Right atrium auricular region (tissue), 2 donors: ENCODE data around the gene CLEC16A. TPM values are rescaled to one million over a fixed set of nuclear protein-coding genes. Genes with fewer than 3 reads are reported as not detected.
A peak's percentile ranks its signal among the peaks of the same experiment; 100 is the strongest.

Experiments used
- DNase-seq: peaks from one replicate; pipeline ENCODE4 v3.0.0-alpha.2; 2019; ENCODE audit warnings: low spot score
- H3K27ac ChIP-seq, 2 donors: fragments of 200-600 bp; sonication (generic); 1 replicate in 1 of 2; 2 replicates in 1 of 2; pipeline ENCODE4 v1.5.1; 2016 to 2019
- H3K27me3 ChIP-seq, 2 donors: fragments of 200-600 bp; sonication (generic); one replicate each; pipeline versions ENCODE4 v1.5.1 to v1.6.0; 2017 to 2019
- H3K36me3 ChIP-seq: fragments of 200-600 bp; sonication (generic); one replicate; pipeline ENCODE4 v1.5.1; 2016
- H3K4me1 ChIP-seq, 2 donors: fragments of 200-600 bp; sonication (generic); one replicate each; pipeline versions ENCODE4 v1.5.1 to v1.6.0; 2017 to 2019
- H3K4me3 ChIP-seq, 2 donors: fragments of 200-600 bp; sonication (generic); 1 replicate in 1 of 2; 2 replicates in 1 of 2; pipeline ENCODE4 v1.5.1; 2017 to 2019; ENCODE audit warnings: mild to moderate bottlenecking in 1 of 2, moderate library complexity in 1 of 2
- H3K9me3 ChIP-seq, 2 donors: fragments of 200-600 bp; sonication (generic); one replicate each; pipeline ENCODE4 v1.5.1; 2019
- CTCF ChIP-seq, 2 donors: fragments of 200-600 bp; sonication (generic); IDR thresholded peaks; one replicate each; pipeline ENCODE4 v1.5.1; 2019; ENCODE audit warnings: antibody characterized with exemption in 2 of 2
- total RNA-seq, 2 donors: library from RNA; depleted of rRNA; stranded (reverse); fragments of >200 nt; gene quantifications; one replicate each; pipeline ENCODE4 v1.1.0, GENCODE V29; 2016

CLEC16A gene
- total RNA-seq, 2 donors from 2014 or later, result 24.1 to 49.0 TPM

GRCh38 chr16:11125936-11126335 lies 181.6 kb downstream of the CLEC16A start:
- Histone ChIP-seq H3K4me1 (peaks cover 0 to 34% of the 10 kb centered on the region in 2 donors), H3K9me3 (no peaks in the 10 kb centered on the region), H3K27me3 (no peaks in the 10 kb centered on the region), H3K27ac (no peak overlapping the region), H3K4me3 (no peak overlapping the region), H3K36me3 (peaks cover 39% of the 10 kb centered on the region)
- no peak for DNase-seq
- TF ChIP-seq CTCF (IDR thresholded peaks at IDR 0.05), result no peak

- Histone ChIP-seq H3K4me1 (peaks cover 0 to 40% of the 10 kb centered on the region in 2 donors), H3K9me3 (no peaks in the 10 kb centered on the region), H3K27ac (no peak overlapping the region), H3K27me3 (no peaks in the 10 kb centered on the region), H3K4me3 (no peak overlapping the region), H3K36me3 (peaks cover 34% of the 10 kb centered on the region)
- DNase-seq, result no peak
- TF ChIP-seq CTCF (IDR thresholded peaks at IDR 0.05), result no peak
Measured at GRCh38 chr16:11126399-11127054, 182.2 kb downstream of the CLEC16A start.

GRCh38 chr16:11127610-11128195 lies 183.3 kb downstream of the CLEC16A start:
- Histone ChIP-seq H3K27ac (peak overlapping the region; percentile 46 to 47), H3K4me1 (peaks cover 0 to 52% of the 10 kb centered on the region in 2 donors)

GRCh38 chr16:11128211-11129141 lies 184.1 kb downstream of the CLEC16A start:
- Histone ChIP-seq H3K9me3 (no peaks in the 10 kb centered on the region), H3K27me3 (no peaks in the 10 kb centered on the region), H3K27ac (peak overlapping the region; percentile 46 to 47), H3K4me3 (no peak overlapping the region), H3K4me1 (peaks cover 0 to 59% of the 10 kb centered on the region in 2 donors), H3K36me3 (peaks cover 29% of the 10 kb centered on the region)
- no peak for TF ChIP-seq CTCF (IDR thresholded peaks at IDR 0.05)
- no peak for DNase-seq

More at GRCh38 chr16:11127610-11128195, 183.3 kb downstream of the CLEC16A start:
- TF ChIP-seq CTCF (IDR thresholded peaks at IDR 0.05), result no peak
- H3K9me3 ChIP-seq, result no peaks in the 10 kb centered on the region
- H3K36me3 ChIP-seq, result peaks cover 34% of the 10 kb centered on the region
- no peak for DNase-seq
- H3K4me3 ChIP-seq, result no peak overlapping the region
- H3K27me3 ChIP-seq, result no peaks in the 10 kb centered on the region

- Histone ChIP-seq H3K36me3 (peaks cover 20% of the 10 kb centered on the region), H3K9me3 (no peaks in the 10 kb centered on the region), H3K27ac (peak overlapping the region in 1 of 2 donors; percentile 46), H3K4me3 (no peak overlapping the region), H3K4me1 (peaks cover 0 to 68% of the 10 kb centered on the region in 2 donors), H3K27me3 (no peaks in the 10 kb centered on the region)
- no peak for DNase-seq
- no peak for TF ChIP-seq CTCF (IDR thresholded peaks at IDR 0.05)
Measured at GRCh38 chr16:11129378-11129781, 185.0 kb downstream of the CLEC16A start.
